Brain microvascular endothelial cell (primary cell): Measurements from ENCODE around the gene EPB41L5.

Source experiments
- DNase-seq: peaks from one replicate; pipeline ENCODE4 v3.0.0-alpha.2; 2020
- H3K27ac ChIP-seq: fragments of 250-450 bp; sonication (Bioruptor Pico); 2 replicates; pipeline ENCODE4 v1.5.1; 2020; ENCODE audit warnings: mild to moderate bottlenecking, moderate library complexity
- H3K27me3 ChIP-seq: fragments of 250-450 bp; sonication (Bioruptor Pico); replicated peaks from 2 replicates; pipeline ENCODE4 v1.5.1; 2020; ENCODE audit warnings: mild to moderate bottlenecking
- H3K36me3 ChIP-seq: fragments of 250-450 bp; sonication (Bioruptor Pico); replicated peaks from 2 replicates; pipeline ENCODE4 v1.5.1; 2020; ENCODE audit warnings: mild to moderate bottlenecking
- H3K4me3 ChIP-seq: 2 replicates; pipeline ENCODE4 v1.5.1; 2011; ENCODE audit warnings: low read depth, mild to moderate bottlenecking, control low read depth, low read length, moderate library complexity
- in situ Hi-C: cut with HindIII; loops from 2 replicates; pipeline ENCODE4 v1.10.0; 2017; ENCODE audit warnings: low sequenced_read_pairs, low pct_ligation_motif_present
- TF ChIP-seq, protein P1 (sequence below): IDR thresholded peaks from 2 replicates; pipeline ENCODE4 v1.5.1; 2011; ENCODE audit warnings: low read depth, mild to moderate bottlenecking, moderate library complexity, low read length, control low read depth, inconsistent platforms; ENCODE audit errors: missing control alignments

The EPB41L5 gene

DNA sequence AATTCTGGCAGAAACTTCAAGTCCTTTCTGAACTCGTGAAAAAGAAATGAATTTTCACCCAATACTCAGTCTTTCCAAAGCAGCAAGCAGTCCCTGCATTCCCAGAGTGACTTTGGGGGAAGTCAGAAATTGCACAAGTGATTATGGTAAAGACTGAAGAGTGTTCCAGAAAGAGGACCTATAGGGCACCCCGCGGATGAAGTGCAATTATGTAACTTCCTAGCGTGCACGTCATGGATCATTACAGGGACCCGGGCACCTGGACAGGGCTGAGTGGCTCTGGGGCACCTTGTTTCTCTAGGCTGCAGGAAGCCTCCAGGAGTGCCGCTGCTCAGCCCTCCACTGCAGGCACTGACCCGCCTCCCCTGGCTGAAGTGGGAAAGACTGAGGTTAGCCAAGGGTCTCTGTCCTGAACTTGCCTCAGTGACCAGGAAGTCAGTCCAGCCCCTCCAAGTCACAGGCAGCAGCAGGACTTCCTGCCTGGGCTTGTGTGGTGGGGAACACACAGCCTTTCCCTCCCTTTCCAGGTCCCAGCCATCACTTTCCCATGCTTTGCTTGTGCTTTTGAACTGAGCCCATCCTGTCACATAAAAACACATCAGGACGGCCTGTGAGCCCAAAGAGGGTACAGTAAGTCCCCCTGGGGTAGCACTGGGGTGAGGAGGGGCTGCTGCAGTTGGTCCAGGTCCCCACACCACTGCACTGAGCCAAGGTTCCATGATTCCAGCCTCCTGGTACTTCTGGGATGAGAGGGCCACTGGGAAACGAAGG is 190.6 kb downstream of the EPB41L5 start:
- Histone ChIP-seq H3K36me3 (no peaks in the 10 kb centered on the region), H3K4me3 (no peak overlapping the region), H3K27ac (no peak overlapping the region), H3K27me3 (no peaks in the 10 kb centered on the region)
- in situ Hi-C loops, result no loop called here
- DNase-seq, result no peak
- TF ChIP-seq, protein P1, sequence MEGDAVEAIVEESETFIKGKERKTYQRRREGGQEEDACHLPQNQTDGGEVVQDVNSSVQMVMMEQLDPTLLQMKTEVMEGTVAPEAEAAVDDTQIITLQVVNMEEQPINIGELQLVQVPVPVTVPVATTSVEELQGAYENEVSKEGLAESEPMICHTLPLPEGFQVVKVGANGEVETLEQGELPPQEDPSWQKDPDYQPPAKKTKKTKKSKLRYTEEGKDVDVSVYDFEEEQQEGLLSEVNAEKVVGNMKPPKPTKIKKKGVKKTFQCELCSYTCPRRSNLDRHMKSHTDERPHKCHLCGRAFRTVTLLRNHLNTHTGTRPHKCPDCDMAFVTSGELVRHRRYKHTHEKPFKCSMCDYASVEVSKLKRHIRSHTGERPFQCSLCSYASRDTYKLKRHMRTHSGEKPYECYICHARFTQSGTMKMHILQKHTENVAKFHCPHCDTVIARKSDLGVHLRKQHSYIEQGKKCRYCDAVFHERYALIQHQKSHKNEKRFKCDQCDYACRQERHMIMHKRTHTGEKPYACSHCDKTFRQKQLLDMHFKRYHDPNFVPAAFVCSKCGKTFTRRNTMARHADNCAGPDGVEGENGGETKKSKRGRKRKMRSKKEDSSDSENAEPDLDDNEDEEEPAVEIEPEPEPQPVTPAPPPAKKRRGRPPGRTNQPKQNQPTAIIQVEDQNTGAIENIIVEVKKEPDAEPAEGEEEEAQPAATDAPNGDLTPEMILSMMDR, result no peak

DNA sequence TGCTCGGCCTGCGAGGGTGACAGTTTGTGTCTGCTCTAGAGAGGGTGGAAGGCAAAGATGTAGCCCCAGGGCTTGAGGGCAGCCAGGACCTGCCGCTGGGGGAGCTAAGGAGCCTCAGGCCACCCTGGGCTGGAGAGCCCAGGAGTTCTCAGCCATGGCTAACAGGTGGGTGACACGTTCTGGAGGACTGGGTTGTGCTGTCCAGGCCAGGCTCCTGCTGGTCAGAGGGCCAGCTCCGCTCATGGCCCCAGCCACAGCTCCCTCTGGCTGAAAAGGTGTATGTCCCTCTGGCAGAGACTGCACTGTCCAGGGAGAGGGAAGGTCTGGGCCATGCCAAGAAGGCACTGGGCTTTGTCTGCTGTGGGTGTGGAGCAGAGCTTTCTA is 191.1 kb downstream of the EPB41L5 start:
- TF ChIP-seq, protein P1, result peak; percentile 49
- Histone ChIP-seq H3K4me3 (no peak overlapping the region), H3K27ac (no peak overlapping the region), H3K27me3 (no peaks in the 10 kb centered on the region), H3K36me3 (no peaks in the 10 kb centered on the region)
- no peak for DNase-seq
- in situ Hi-C loops, result no loop called here

DNA sequence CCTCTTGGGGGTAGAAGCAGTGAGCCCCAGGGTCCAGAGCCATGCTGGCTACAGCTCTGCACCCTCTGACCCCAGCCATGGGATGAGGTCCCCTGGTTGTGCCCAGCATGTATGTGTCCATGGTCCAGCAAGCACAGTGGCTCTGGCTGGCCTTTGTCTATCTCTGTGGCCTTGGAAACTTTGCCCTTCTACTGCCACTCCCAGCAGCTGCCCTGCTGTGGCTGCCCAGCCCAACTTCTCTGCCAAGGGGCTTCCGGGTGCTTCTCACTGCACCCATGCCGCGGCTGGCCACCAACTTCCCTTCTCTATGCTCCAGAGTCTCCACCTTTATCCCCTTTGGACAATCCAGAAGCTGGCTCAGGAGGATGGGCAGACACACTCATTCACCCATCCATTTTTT is 191.5 kb downstream of the EPB41L5 start:
- H3K36me3 ChIP-seq, result no peaks in the 10 kb centered on the region
- in situ Hi-C loops, result no loop called here
- DNase-seq, result no peak
- no peaks in the 10 kb centered on the region for H3K27me3 ChIP-seq
- TF ChIP-seq, protein P1, result no peak
- H3K27ac ChIP-seq, result no peak overlapping the region
- H3K4me3 ChIP-seq, result no peak overlapping the region

DNA sequence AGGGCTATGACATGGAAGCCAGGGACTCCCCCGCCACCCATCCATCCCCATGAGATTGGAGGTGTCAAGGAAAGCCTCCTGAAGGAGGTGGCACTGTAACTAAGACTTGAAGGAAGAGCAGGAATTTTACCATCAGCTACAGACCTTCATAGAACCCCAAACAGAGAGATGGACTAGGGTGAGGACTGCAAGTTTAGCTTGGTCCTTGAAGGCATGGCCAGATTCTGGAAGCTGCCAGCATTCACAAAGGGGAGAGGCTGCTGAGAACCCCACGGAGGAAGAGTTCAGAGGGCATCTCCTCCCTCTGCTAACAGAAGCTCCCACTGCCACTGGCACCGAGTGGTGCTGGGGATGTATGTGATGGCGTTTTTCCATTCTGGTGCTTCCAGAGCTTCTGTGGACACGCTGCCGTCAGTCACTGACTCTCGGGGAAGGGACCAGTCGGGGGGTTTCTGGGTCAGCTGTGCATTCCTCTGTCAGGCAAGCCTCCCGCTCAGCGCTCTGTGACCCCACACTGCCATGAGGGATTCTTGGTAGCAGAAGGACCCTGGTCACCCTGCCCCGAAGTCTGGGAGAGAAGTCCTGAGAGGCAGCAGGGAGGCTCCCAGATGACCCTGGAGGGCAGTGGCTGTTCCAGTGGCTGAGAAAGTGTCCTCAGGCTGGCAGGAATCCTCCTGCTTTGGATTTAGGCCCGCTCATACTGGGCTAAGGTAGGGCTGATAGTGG is 192.2 kb downstream of the EPB41L5 start:
- in situ Hi-C loops, result no loop called here
- no peaks in the 10 kb centered on the region for H3K27me3 ChIP-seq
- no peak overlapping the region for H3K27ac ChIP-seq
- H3K36me3 ChIP-seq, result no peaks in the 10 kb centered on the region
- H3K4me3 ChIP-seq, result no peak overlapping the region
- no peak for DNase-seq
- TF ChIP-seq, protein P1, result no peak

DNA sequence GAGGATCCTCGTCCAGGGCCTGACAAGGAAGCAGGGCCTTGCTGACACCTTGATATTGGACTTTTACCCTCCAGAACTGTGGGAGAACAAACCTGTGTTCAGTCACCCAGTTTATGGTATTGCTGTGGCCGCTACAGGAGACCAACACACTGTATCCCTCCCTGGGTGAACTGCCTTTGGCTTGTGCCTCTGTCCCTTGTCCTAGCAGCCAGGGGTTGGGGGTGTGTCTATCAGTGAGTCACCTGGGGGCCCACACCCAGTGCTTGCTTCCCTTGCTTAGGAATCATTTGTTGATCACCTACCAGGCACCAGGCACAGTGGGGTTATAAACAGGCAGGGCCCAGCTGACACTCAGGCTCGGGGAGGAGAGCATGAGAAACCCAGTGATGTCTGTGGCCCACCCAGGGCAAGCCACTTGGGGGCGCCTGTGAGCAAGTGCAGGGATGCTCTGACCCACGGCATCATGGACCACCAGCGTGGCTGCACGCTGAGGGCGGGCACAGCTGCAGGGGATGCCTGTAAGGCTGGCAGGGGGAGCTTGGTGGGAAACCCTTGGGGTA is 193.2 kb downstream of the EPB41L5 start:
- no peak overlapping the region for H3K27ac ChIP-seq
- H3K36me3 ChIP-seq, result no peaks in the 10 kb centered on the region
- no peak overlapping the region for H3K4me3 ChIP-seq
- DNase-seq, result no peak
- no peaks in the 10 kb centered on the region for H3K27me3 ChIP-seq
- TF ChIP-seq, protein P1, result peak; percentile 68
- in situ Hi-C loops, result no loop called here
